H7 (cell line): ENCODE data around the gene MTHFD2L. TPM values are rescaled to one million over a fixed set of nuclear protein-coding genes. Genes with fewer than 3 reads are reported as not detected.
A peak's percentile ranks its signal among the peaks of the same experiment; 100 is the strongest.
"Not testable (repeated sequence)": the region's sequence is repeated elsewhere in the genome, so short reads cannot be mapped to it uniquely, and the experiment has no call there.

ENCODE experiments used
- DNase-seq: peaks from one replicate; pipeline ENCODE4 v3.0.0; 2012
- H3K27me3 ChIP-seq: 2 replicates; pipeline ENCODE4 v1.6.0; 2011; ENCODE audit warnings: mild to moderate bottlenecking, low read length; ENCODE audit not compliant: control insufficient read depth, insufficient read depth
- H3K36me3 ChIP-seq: replicated peaks from 2 replicates; pipeline ENCODE4 v1.5.1; 2011; ENCODE audit warnings: low read length; ENCODE audit not compliant: control insufficient read depth, insufficient read depth
- H3K4me3 ChIP-seq: 2 replicates; pipeline ENCODE4 v1.5.1; 2011; ENCODE audit warnings: low read depth, mild to moderate bottlenecking, control low read depth, low read length, moderate library complexity; ENCODE audit not compliant: insufficient read depth
- total RNA-seq: library from RNA; depleted of rRNA; stranded (reverse); fragments of >200 nt; shearing (Covaris generic); gene quantifications from 2 replicates; pipeline ENCODE4 v1.2.3, GENCODE V29; 2014

The MTHFD2L gene
- total RNA-seq, 1 experiment from 2014 or later: 6.6 TPM

- no peak overlapping the region for H3K4me3 ChIP-seq
- no peaks in the 10 kb centered on the region for H3K27me3 ChIP-seq
- H3K36me3 ChIP-seq: no peaks in the 10 kb centered on the region
- no peak for DNase-seq
Measured at GRCh38 chr4:74121643-74122579, 36.0 kb upstream of the MTHFD2L start.

DNA sequence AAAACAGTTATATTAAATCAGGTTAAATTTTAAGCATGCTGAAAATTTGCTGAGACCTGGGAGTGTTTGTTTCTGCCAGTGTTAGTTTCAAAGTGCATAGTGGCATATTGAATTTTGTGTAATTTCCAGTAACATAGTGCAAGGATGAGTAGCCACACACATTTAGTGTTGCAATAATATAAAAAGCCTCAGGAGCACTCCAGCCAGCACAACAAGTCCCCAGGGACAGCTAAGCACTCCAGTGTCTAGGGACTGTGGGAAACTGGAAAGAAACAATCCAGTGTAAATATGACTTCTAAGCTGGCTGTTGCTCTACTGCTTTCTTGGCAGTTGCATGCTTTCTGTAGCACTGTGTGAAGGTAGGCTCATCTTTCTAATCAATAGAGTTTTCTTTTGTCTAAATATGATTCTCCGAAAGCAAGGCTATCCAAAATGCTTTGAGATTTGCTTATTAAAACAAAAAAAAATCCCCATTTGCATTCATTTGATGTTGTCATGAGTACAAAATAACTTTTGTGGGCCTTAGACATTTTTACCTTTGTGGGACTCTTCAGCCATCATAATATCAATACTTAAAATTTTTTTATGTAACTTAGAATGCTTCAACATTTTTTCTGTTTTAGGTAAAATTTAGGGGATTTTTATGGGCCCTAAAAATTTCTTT lies 34.7 kb upstream of the MTHFD2L start:
- Histone ChIP-seq H3K27me3 (no peaks in the 10 kb centered on the region), H3K36me3 (no peaks in the 10 kb centered on the region), H3K4me3 (no peak overlapping the region)
- no peak for DNase-seq

DNA sequence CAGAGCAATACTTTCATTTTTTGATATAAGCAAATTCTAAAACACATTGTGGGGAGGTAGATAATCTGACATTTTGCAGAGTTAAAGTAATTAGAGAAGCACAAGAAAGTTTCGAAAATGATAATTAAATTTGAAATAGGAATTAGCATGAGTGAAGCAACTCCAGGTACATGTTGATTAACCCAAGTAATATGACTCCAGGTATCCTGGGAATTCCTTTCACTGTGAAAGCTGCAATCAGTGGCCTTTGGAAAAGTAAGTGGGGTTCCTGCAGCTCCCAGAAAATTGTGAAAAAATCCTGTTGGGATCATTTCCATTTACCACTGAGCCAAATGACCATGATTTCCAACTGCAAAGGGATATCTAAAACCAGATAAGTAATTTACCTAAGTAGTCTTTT lies 32.9 kb upstream of the MTHFD2L start:
- no peak for DNase-seq
- H3K36me3 ChIP-seq: no peaks in the 10 kb centered on the region
- no peaks in the 10 kb centered on the region for H3K27me3 ChIP-seq
- H3K4me3 ChIP-seq: no peak overlapping the region

- Histone ChIP-seq H3K27me3 (no peaks in the 10 kb centered on the region), H3K36me3 (no peaks in the 10 kb centered on the region), H3K4me3 (no peak overlapping the region)
- DNase-seq: no peak
Measured at GRCh38 chr4:74127745-74128144, 30.2 kb upstream of the MTHFD2L start.

DNA sequence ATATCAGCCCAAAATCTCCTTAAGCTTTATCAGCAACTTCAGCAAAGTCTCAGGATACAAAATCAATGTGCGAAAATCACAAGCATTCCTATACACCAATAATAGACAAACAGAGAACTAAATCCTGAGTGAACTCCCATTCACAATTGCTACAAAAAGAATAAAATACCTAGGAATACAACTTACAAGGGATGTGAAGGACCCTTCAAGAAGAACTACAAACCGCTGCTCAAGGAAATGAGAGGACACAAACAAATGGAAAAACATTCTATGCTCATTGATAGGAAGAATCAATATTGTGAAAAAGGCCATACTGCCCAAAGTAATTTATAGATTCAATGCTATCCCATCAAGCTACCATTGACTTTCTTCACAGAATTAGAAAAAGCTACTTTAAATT lies 27.1 kb upstream of the MTHFD2L start:
- not testable (repeated sequence) for H3K36me3 ChIP-seq, H3K27me3 ChIP-seq, DNase-seq, H3K4me3 ChIP-seq

GRCh38 chr4:74132188-74132587 lies 25.7 kb upstream of the MTHFD2L start:
- not testable (repeated sequence) for H3K27me3 ChIP-seq, H3K36me3 ChIP-seq, DNase-seq, H3K4me3 ChIP-seq

DNA sequence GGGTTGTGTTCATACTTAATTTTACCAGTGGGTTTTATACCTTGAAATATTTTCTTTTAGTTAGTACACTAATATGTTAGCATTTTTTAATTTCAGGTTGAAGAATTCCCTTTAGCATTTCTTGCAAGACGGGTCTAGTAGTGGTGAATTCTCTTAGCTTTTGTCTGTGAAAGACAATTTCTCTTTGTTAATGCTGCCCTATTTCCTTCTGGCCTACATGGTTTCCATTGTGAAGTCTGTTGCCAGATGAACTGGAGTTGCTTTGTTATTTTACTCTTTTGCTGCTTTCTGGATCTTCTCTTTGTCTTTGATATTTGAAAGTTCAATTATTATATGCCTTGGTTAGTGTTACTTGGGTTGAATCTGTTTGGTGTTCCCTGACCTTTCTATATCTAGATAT lies 25.0 kb upstream of the MTHFD2L start:
- no peak for DNase-seq
- H3K27me3 ChIP-seq: no peaks in the 10 kb centered on the region
- no peaks in the 10 kb centered on the region for H3K36me3 ChIP-seq
- H3K4me3 ChIP-seq: no peak overlapping the region

- peak; percentile 30 for DNase-seq
- no peak overlapping the region for H3K4me3 ChIP-seq
- H3K36me3 ChIP-seq: no peaks in the 10 kb centered on the region
- H3K27me3 ChIP-seq: no peaks in the 10 kb centered on the region
Measured at GRCh38 chr4:74133786-74134499, 24.0 kb upstream of the MTHFD2L start.

DNA sequence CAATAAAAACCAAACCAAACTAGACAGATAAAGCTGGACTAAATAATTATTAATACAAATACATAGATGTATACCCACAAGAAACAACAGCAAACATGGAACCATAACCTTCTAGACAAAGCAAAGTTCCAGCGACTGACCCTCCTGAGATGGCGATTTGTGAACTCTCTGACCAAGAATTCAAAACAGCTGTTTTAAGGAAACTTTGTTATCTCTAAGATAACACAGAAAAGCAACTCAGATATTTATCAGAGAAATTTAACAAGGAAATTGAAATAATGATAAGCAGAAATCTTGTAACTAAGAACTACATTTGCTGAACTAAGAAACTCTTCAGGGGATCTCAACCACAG lies 23.4 kb upstream of the MTHFD2L start:
- H3K4me3 ChIP-seq: no peak overlapping the region
- no peak for DNase-seq
- no peaks in the 10 kb centered on the region for H3K36me3 ChIP-seq

GRCh38 chr4:74146581-74147129 lies 11.3 kb upstream of the MTHFD2L start:
- Histone ChIP-seq H3K4me3 (no peak overlapping the region), H3K27me3 (no peaks in the 10 kb centered on the region), H3K36me3 (no peaks in the 10 kb centered on the region)
- no peak for DNase-seq

More for the DNA sequence above, 23.4 kb upstream of the MTHFD2L start:
- H3K27me3 ChIP-seq: no peaks in the 10 kb centered on the region

DNA sequence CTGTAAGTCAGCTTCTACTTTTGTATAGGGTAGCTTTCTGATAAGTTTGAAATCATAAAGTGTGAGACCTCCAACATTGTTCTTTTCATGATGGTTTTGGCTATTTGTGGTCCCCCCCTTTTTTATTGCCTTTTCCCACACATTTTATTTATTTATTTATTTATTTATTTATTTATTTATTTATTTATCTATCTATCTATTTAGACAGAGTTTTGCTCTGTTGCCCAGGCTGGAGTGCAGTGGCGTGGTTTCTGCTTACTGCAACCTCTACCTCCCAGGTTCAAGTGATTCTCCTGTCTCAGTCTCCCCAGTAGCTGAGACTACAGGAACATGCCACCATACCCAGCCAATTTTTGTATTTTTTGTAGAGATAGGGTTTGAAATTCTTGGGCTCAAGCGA lies 9.7 kb upstream of the MTHFD2L start:
- Histone ChIP-seq H3K36me3 (no peaks in the 10 kb centered on the region), H3K27me3 (no peaks in the 10 kb centered on the region), H3K4me3 (no peak overlapping the region)
- DNase-seq: no peak

GRCh38 chr4:74152836-74153235 lies 5.1 kb upstream of the MTHFD2L start:
- no peak for DNase-seq
- no peaks in the 10 kb centered on the region for H3K27me3 ChIP-seq
- H3K36me3 ChIP-seq: no peaks in the 10 kb centered on the region
- no peak overlapping the region for H3K4me3 ChIP-seq

- no peak for DNase-seq
- no peaks in the 10 kb centered on the region for H3K27me3 ChIP-seq
- peaks cover 1% of the 10 kb centered on the region; the same call in 1 of the 2 replicates for H3K36me3 ChIP-seq
- H3K4me3 ChIP-seq: no peak overlapping the region
Measured at GRCh38 chr4:74156521-74156920, 1.4 kb upstream of the MTHFD2L start.

GRCh38 chr4:74157154-74157553 lies 764 bp upstream of the MTHFD2L start:
- no peak for DNase-seq

More at GRCh38 chr4:74157154-74157553, 764 bp upstream of the MTHFD2L start:
- Histone ChIP-seq H3K4me3 (peak overlapping the region; percentile 70), H3K36me3 (peaks cover 1% of the 10 kb centered on the region; the same call in 1 of the 2 replicates), H3K27me3 (no peaks in the 10 kb centered on the region)
